SK-N-DZ (cell line): ENCODE data around the gene ITPKB.

Experiments
- DNase-seq: peaks from one replicate; pipeline ENCODE4 v3.0.0-alpha.2; 2015; ENCODE audit warnings: low spot score

The ITPKB gene

GRCh38 chr1:226665505-226666163 lies 73.4 kb downstream of the ITPKB start:
- no peak for DNase-seq

DNA sequence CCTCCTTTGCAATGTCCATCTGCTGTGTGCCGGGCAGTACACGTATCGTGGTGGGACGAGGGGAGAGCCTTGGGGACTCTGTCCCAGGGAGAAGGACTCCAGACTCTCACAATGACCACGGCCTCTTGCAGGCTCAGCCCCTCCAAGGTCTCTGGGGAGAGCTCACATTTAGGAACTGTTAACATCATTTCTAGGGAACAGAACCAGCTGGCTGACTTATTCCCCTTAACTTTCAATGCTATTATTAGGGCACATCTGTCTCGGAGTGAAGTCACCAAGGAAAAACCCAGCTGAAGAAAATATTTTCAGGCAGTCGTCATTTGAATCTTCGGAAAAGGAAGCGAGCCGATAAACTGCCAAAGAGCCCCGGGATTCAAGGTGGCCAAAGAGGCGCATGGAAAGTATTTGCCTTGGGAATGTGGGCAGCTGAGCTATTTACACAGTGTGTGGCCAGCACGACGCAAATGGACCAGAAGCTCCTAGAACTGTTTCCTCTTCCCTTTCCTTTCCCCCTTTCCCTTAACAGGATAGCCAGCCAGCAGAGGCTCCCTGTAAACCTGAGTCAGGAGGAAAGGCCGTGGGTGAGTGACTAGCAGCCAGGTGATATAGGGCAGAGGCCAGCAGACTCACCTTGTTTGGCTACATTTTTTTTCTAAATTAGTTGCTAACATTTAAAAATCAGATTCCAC lies 74.5 kb downstream of the ITPKB start:
- DNase-seq: no peak

DNA sequence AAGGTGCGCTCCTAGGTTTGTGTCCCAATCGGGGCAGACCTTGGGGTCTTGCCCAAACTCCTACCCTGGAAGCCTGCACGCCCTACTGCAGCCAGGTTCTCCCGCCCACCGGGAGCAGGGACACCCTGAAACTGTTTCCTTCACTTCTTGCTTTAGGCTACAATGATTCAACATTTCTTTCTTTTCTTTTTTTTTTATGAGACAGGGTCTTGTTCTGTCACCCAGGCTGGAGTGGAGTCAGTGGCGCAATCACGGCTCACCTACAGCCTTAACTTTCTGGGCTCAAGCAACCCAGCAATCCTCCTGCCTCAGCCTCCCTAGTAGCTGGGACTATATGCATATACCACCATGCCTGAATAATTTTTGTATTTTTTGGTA lies 75.8 kb downstream of the ITPKB start:
- no peak for DNase-seq

GRCh38 chr1:226662642-226663326 lies 76.3 kb downstream of the ITPKB start:
- DNase-seq: no peak

- DNase-seq: no peak
These were observed 77.1 kb downstream of the ITPKB start for GRCh38 chr1:226661965-226662364.

DNA sequence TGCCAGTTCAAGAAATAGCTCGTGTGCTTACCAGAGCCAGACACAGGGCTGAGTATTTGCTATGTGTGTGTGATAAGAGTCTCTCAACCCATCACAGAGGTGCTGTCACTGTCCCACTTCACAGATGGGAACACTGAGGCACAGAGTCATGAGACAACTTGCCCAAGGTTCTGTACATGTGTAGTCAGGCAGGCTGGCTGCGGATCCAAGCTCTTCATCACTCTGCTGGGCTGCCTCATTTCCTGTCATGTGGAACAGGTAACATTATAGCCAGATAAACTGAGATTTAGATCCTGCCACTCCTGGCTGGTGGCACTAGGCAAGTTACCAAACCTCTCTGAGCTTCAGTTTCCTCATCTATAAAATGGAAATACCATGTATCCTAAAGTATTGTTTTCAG lies 77.8 kb downstream of the ITPKB start:
- DNase-seq: no peak

DNA sequence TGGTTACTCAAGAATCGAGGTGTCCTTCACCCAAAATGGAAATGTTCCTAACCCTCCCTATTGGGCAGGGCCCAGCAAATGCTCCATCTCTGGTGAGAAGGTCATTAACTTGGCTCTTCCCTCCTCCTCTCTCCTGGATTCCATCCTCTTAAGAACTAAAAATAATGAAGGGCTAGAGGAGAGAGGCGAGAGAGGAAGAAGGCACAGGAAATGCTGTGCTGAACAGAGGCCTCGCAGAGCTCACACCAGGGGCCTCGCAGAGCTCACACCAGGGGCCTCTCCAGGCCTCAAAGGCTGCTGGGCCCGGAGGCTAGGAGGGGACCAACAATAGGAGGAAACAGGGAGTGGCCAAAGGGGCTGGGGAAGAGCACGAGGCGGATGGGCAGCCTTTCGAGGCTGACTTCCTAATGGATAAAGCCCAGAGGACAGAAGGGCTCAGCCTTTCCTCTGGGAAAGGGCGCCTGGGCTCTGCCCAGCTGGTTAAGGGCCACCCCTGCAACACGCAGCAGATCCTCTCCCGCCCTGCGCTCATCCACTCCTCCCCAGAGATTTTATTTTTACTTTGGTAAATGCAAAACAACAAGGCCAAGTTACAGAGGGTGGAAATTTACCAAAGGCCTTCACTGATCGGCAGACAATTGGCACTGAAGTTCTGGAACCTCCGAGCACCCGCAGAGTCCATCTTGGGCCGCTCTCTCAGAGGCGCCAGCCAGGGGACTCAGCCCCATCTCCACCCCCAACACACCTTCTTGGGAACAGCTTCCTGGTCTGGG lies 78.5 kb downstream of the ITPKB start:
- no peak for DNase-seq

DNA sequence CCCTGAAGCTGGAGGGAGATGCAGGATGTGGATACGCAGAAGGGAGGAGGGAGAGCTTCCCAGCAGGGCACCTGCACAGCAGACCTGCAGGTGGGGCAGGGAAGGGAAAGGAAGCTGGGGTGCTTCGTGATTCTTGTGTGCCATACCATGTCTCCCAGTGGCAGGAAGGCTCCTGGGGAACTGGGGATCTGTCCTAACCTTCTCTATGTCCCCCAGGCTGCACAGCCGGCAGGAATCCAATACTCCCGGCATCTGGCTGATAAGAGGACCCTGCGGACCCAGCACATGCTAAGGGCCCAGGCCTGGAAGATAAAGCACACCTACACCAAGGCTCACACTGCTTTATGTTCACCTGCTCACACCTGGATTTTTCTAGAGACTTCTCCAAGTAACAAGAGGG lies 79.4 kb downstream of the ITPKB start:
- DNase-seq: no peak

DNA sequence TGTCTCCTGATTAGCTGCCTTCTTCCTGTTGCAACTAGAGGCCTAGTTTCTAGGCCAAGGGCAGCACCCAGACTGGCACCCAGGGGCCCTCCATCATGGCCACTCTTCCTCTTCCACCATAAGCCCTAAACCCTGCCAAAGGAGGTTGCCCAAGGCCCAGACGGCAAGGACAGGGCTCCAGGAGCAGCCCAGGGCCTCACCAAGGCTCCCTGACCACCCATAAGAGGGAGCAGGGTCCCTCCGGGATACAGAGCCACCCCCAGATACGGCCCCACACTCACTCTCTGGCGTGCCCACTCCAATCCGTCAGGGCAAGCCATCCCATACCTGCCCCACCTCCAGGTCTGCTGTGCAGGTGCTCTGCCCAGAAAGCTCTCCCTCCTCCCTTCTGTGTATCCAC lies 79.9 kb downstream of the ITPKB start:
- no peak for DNase-seq

GRCh38 chr1:226658546-226659125 lies 80.4 kb downstream of the ITPKB start:
- no peak for DNase-seq

DNA sequence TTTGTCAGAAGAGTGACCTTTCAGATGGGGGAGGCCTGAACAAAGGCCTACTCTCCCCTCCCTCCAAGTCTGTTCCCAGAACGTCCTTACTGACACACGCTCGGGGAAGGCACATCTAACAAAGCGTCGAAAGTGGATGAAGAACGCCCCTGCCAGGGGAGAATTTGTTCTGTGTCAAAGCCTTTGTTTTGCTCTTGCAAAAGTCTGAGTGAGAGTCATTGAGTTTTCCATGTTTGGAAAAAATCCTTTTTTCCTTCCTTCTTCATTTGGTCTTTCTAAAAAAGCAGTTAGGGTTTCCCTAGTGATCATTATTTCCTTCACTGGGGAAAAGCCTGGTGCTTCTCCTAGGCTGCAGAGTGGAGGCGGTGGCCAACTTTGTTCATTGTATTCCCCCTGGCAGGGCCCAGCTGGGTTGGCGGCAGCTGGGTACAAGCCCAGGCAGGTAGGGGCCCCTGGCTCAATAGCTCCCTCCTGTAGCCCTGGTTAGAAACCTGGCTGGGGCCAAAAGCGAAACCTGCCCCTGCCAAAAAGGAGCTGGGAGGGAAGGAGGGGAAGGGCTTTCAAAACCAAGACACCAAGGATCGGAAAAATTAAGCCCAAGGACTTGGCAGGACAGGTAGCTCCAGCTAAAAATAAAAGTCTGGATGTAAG lies 81.1 kb downstream of the ITPKB start:
- no peak for DNase-seq

GRCh38 chr1:226656601-226657277 lies 82.3 kb downstream of the ITPKB start:
- no peak for DNase-seq

- DNase-seq: no peak
These were observed 82.9 kb downstream of the ITPKB start for GRCh38 chr1:226656201-226656600.

GRCh38 chr1:226655251-226656163 lies 83.6 kb downstream of the ITPKB start:
- DNase-seq: no peak

GRCh38 chr1:226654668-226655055 lies 84.4 kb downstream of the ITPKB start:
- no peak for DNase-seq

- DNase-seq: no peak
These were observed 84.9 kb downstream of the ITPKB start for GRCh38 chr1:226654046-226654667.

DNA sequence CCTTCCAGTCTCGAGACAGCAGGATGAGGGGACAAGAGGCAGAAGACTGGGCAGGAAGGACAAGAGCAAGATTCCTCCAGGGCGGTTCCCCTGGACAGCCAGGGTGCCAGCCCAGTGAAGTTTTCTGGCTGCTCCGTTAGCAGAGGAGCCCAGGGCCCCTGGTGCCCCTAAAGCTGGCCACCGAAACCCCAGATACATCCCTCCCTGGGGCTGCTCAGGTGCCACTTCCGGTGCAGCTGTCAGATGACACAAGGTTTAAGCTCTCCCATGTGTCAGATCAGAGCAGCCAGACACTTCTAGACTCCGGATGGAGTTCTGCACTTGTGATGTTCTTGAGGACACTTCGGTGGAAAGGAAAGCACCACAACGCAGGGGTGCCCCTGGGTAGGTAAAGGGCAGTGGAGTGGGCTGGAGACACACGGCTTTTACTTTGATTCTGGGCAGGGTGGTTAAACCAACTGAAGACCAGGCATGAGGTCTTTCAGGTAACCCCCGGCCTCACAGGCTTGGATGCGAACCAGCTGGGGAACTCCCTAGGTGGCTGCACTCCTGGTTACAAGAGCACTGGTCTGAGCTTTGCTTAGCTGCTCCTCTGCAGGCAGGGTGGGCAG lies 85.7 kb downstream of the ITPKB start:
- no peak for DNase-seq

DNA sequence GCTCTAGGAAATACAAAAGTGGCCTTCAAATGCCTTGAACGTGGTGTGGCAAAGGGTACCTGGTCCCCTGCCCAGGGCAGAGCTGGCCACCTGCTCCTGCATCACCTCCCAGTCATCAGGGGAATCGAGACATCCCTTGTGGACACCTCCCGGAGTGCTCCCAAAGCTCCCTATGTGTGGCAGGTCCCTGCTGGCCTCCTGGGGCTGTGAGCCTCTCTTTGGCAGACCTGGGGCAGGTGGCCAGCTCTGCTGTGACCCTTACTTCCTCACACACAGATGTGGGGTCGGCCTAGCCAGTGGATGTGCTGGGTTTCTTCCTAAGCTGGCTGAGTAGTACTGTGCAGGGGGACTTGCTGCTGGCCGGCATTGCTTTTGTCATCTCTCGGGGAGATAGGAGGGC lies 86.5 kb downstream of the ITPKB start:
- DNase-seq: no peak

DNA sequence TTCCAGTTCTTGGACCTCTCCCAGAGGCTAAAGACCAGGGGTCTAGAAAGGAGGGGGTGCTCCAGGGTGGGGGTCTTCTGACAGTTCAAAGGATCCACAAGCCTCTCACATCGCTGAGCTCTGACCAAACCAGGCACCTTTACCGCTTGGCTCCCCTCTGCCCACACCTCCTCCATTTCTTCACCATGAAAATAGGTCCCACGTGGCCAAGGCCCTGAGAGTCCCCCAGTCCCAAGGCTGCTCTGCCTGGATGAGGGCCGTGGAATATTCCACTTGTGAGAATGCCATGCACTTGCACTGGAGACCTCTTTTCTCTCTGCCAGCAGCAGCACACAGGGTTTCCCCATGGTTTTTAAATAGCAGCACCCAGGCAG lies 87.4 kb downstream of the ITPKB start:
- DNase-seq: no peak
